A673 (cell line): ENCODE measurements around the gene CRLF1. TPM values are rescaled to one million over a fixed set of nuclear protein-coding genes. Genes with fewer than 3 reads are reported as not detected.
"Not testable (repeated sequence)": the region's sequence is repeated elsewhere in the genome, so short reads cannot be mapped to it uniquely, and the experiment has no call there.

Source experiments
- BruUV-seq: library from RNA; stranded (reverse); fragments of 400-500 nt; replicated peaks from 2 replicates; lab custom pipeline; 2021; lab: Mats Ljungman, UMichigan
- CTCF ChIA-PET: fragments of 300-600 bp; sonication (Branson Sonifier 250); formaldehyde crosslinking; loops from one replicate; lab custom pipeline; 2022; ENCODE audit warnings: antibody characterized with exemption; lab: Charles Lee
- POLR2A ChIA-PET: fragments of 300-600 bp; sonication (Branson Sonifier 250); formaldehyde crosslinking; loops from one replicate; lab custom pipeline; 2022; ENCODE audit warnings: antibody characterized with exemption; ENCODE audit not compliant: low non-redundant PET; lab: Charles Lee
- DNase-seq: peaks from one replicate; pipeline ENCODE4 v3.0.0-alpha.2; 2015; ENCODE audit warnings: low spot score
- H3K27ac ChIP-seq: fragments of 200-600 bp; sonication (generic); 2 replicates; pipeline ENCODE4 v1.5.1; 2016; ENCODE audit warnings: mixed run types, low read depth, mild to moderate bottlenecking, mixed read lengths, antibody characterized with exemption, low read length; ENCODE audit not compliant: poor library complexity, severe bottlenecking
- H3K27me3 ChIP-seq: fragments of 200-600 bp; sonication (generic); replicated peaks from 2 replicates; pipeline ENCODE4 v1.6.1; 2017; ENCODE audit warnings: mixed run types, low read depth, mild to moderate bottlenecking, mixed read lengths, antibody characterized with exemption, low read length; ENCODE audit not compliant: insufficient read depth, poor library complexity
- H3K36me3 ChIP-seq: fragments of 200-600 bp; sonication (generic); 2 replicates; pipeline ENCODE4 v1.6.1; 2016; ENCODE audit warnings: mixed run types, mild to moderate bottlenecking, mixed read lengths, antibody characterized with exemption, low read length; ENCODE audit not compliant: insufficient read depth, poor library complexity, severe bottlenecking
- H3K4me1 ChIP-seq: fragments of 200-600 bp; sonication (generic); 2 replicates; pipeline ENCODE4 v1.6.1; 2017; ENCODE audit warnings: mixed run types, mild to moderate bottlenecking, mixed read lengths, antibody characterized with exemption, low read length; ENCODE audit not compliant: insufficient read depth, poor library complexity, severe bottlenecking
- H3K4me3 ChIP-seq: fragments of 200-600 bp; sonication (generic); 2 replicates; pipeline ENCODE4 v1.5.1; 2016; ENCODE audit warnings: low read depth, mixed run types, mild to moderate bottlenecking, mixed read lengths, low read length; ENCODE audit not compliant: poor library complexity, severe bottlenecking
- H3K9me3 ChIP-seq: fragments of 200-600 bp; sonication (generic); 2 replicates; pipeline ENCODE4 v1.6.1; 2016; ENCODE audit warnings: mixed run types, low read depth, mild to moderate bottlenecking, mixed read lengths, antibody characterized with exemption, low read length; ENCODE audit not compliant: poor library complexity, severe bottlenecking
- CTCF ChIP-seq: fragments of 300-800, 200-600 bp; sonication (generic); conservative IDR thresholded peaks from 2 replicates; pipeline ENCODE4 v1.5.1; 2017; ENCODE audit warnings: low read depth, mild to moderate bottlenecking, antibody characterized with exemption, low read length, moderate library complexity, mixed read lengths
- EZH2 ChIP-seq: fragments of 200-600 bp; sonication (generic); IDR thresholded peaks from 2 replicates; pipeline ENCODE4 v1.6.1; 2017; ENCODE audit warnings: borderline replicate concordance, low read depth, mild to moderate bottlenecking, mixed read lengths, antibody characterized with exemption, low read length; ENCODE audit not compliant: poor library complexity, severe bottlenecking
- intact Hi-C: fragments of 100-400 bp; cut with micrococcal nuclease; formaldehyde crosslinking; loops from one replicate; pipeline ENCODE4 v1.10.0; 2022; ENCODE audit not compliant: unreplicated experiment
- total RNA-seq: library from RNA; stranded (reverse); gene quantifications from 2 replicates; pipeline ENCODE4 v1.2.3, GENCODE V29; 2021

Gene CRLF1
- total RNA-seq, 1 experiment from 2014 or later: 192 TPM

- Histone ChIP-seq H3K9me3 (no peaks in the 10 kb centered on the region), H3K4me3 (no peak overlapping the region), H3K27ac (peak overlapping the region; percentile 23), H3K36me3 (peaks cover 15% of the 10 kb centered on the region), H3K27me3 (no peaks in the 10 kb centered on the region), H3K4me1 (peaks cover 39% of the 10 kb centered on the region)
- no peak for TF ChIP-seq CTCF
- no peak for TF ChIP-seq EZH2
- BruUV-seq: no TSS peak
- intact Hi-C loops: no loop called here
- ChIA-PET POLR2A (no interaction called here), CTCF (no interaction called here)
- no peak for DNase-seq
Observed at GRCh38 chr19:18601875-18602274, 4.7 kb downstream of the CRLF1 start.

GRCh38 chr19:18600692-18601397, 5.8 kb downstream of the CRLF1 start:
- intact Hi-C loops, POLR2A ChIA-PET, H3K27ac ChIP-seq, H3K9me3 ChIP-seq, CTCF ChIA-PET, H3K27me3 ChIP-seq, BruUV-seq, H3K4me3 ChIP-seq, DNase-seq: not testable (repeated sequence)
- peaks cover 45% of the 10 kb centered on the region for H3K4me1 ChIP-seq
- H3K36me3 ChIP-seq: peaks cover 24% of the 10 kb centered on the region

GRCh38 chr19:18599485-18599884, 7.1 kb downstream of the CRLF1 start:
- H3K9me3 ChIP-seq: no peaks in the 10 kb centered on the region
- TF ChIP-seq EZH2 (no peak), CTCF (no peak)
- peak overlapping the region; percentile 39 for H3K27ac ChIP-seq
- no TSS peak for BruUV-seq
- DNase-seq: no peak
- H3K4me1 ChIP-seq: peaks cover 45% of the 10 kb centered on the region
- ChIA-PET POLR2A (no interaction called here), CTCF (no interaction called here)
- intact Hi-C loops: loop anchor here (10.0 kb wide), 1 partner anchor 135 kb away; no protein-coding TSS in a partner anchor
- H3K4me3 ChIP-seq: no peak overlapping the region
- peaks cover 28% of the 10 kb centered on the region for H3K36me3 ChIP-seq
- no peaks in the 10 kb centered on the region for H3K27me3 ChIP-seq
